Skin epidermis (tissue), 12 donors: ENCODE data around the gene NAV2.

ENCODE experiments used
- H3K27ac ChIP-seq, 21 experiments: fragments of 200-600 bp; sonication (generic) in 11 of 21; one replicate each; pipeline ENCODE4 v1.5.0; 2020; ENCODE audit warnings: mild to moderate bottlenecking in 3 of 21, inconsistent platforms in 2 of 21, moderate library complexity in 2 of 21
- H3K4me3 ChIP-seq, 7 experiments: fragments of 200-600 bp; sonication (generic) in 2 of 7; one replicate each; pipeline ENCODE4 v1.5.0; 2020; ENCODE audit warnings: inconsistent platforms in 2 of 7, mild to moderate bottlenecking in 2 of 7, moderate library complexity in 1 of 7

The NAV2 gene

DNA sequence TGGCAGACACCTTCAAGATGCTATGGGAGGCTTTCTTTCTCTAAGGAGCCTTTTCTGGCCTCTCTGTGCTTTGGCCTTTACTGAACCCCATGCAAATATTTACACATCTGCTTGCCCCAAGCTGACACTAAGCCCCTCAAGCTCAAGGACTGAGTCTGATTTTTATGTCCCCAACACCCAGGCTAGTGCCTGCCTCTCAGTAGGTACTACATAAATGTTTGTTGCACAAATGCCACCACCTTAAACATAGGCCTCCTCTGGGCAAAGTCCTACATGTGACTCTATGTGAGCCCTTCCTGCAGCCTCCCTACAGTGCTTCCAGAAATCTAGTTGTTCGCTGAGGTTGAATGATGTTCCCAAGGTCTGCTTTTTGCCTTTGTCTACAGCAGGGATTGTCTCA lies 260.0 kb downstream of the NAV2 start:
- no peak overlapping the region for H3K27ac ChIP-seq
- no peak overlapping the region for H3K4me3 ChIP-seq

DNA sequence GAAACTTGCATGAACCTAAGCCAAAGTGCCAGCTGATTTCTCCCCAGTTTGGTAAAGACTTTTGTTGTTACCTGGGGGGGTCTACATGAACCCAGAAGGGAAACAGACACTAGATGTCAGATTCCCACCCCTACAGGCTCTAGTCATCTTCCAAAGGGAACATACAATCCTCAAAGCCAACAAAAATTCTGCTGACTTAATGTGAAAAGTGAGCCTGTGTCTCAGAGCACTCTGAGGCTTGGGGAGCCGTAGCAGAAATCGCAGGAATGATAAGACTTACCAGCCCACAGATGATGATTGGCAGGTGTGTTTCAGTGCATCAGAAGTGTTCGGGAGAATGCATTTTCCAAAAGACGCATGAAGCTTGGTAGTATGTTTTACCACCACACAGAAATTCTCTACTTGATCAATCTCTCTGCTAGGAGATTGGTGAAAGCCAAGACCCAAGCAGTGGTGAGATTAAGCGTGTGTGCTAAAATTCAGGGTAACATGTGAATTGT lies 260.5 kb downstream of the NAV2 start:
- H3K27ac ChIP-seq: no peak overlapping the region
- H3K4me3 ChIP-seq: no peak overlapping the region

DNA sequence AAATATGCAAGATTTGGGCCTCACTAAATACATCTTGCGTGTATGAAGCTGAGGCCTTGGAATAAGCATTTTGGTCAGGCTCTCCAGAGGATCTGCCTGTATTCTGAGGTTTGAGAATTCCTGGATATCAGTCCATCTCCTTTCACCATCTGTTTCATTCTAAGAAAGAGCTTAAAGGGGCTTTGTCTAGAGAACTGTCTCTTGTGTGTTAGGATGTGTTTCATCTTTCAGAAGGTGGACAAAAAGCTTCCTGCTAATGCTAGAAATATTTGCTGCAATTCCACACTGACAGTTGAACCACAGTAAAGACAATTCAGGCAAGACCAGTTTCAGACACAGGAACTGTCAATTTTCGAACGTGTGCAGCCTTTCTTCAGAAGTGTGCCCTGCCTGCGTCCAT lies 262.2 kb downstream of the NAV2 start:
- Histone ChIP-seq H3K27ac (no peak overlapping the region), H3K4me3 (no peak overlapping the region)

DNA sequence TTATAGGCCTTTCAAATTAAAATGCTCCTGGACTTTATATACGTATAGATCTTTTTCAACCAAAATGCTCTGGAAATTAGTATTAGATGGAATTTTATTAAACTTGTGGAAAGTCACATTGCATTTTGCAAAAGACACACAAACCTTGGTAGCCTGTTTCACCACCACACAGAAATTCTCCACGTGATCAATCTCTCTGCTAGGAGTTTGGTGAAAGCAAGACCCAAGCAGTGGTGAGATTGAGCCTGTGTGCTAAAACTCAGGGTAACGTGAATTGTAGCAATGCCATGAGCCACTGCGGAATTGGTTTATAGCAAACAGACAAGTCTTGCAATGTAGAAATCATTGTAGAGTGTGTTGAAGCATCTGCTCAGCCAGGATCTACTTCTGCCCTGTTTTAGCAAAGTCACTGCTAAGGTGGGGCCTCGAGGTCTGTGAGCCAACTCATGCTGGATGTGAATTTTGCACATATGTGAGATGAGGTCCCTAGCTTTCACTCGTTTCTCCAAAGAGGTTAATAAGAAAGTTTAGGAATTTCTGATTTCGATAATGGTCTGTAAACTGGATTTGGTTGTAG lies 262.9 kb downstream of the NAV2 start:
- H3K4me3 ChIP-seq: no peak overlapping the region
- H3K27ac ChIP-seq: no peak overlapping the region

DNA sequence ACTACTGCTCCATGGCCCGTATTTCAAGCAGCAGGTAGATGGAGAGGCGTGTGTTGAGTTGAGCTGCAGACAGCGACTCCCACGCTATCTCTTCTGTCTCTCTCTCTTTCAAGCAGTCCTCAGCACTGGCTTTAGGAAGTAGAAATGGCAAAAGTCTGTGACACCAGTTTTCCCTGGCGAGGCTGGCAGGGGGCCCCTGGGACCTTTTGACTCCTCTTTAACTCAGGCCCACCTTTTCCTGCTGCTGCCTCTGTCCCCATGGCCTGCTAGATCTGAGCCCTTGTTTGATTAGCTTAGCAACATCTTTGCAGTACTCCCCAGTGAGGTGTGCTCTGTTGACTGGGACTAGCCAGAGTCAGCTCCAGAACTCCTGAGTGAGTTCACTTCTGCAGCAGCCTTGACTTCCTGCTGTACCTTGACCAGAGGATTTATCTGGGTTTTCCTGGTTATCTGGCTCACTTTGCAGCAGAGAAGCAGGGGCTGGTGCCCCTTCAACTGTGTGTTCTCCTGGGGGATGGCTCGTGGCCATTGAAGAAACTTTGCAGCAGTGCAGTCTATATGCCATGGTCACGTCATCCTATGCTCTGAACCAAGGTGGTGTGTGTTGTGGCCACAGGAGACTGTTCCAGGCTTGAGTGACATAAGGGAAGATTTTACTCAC lies 263.8 kb downstream of the NAV2 start:
- H3K4me3 ChIP-seq: no peak overlapping the region
- H3K27ac ChIP-seq: no peak overlapping the region

DNA sequence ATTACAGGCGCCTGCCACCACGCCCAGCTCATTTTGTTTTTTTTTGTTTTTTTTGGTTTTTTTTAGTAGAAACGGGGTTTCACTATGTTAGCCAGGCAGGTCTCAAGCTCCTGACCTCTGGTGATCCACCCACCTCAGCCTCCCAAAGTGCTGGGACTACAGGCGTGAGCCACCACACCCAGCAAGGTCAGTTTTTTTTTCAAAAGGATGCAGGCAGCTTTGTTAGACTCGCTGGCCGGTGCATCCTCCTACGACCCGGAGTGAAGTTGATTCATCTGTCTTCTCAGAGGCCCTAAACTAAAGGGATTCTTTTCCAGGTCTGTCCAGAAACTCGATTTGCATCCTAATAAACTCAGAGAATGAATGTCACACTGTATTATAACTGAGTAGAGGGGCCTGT lies 265.3 kb downstream of the NAV2 start:
- H3K4me3 ChIP-seq: no peak overlapping the region
- no peak overlapping the region for H3K27ac ChIP-seq

DNA sequence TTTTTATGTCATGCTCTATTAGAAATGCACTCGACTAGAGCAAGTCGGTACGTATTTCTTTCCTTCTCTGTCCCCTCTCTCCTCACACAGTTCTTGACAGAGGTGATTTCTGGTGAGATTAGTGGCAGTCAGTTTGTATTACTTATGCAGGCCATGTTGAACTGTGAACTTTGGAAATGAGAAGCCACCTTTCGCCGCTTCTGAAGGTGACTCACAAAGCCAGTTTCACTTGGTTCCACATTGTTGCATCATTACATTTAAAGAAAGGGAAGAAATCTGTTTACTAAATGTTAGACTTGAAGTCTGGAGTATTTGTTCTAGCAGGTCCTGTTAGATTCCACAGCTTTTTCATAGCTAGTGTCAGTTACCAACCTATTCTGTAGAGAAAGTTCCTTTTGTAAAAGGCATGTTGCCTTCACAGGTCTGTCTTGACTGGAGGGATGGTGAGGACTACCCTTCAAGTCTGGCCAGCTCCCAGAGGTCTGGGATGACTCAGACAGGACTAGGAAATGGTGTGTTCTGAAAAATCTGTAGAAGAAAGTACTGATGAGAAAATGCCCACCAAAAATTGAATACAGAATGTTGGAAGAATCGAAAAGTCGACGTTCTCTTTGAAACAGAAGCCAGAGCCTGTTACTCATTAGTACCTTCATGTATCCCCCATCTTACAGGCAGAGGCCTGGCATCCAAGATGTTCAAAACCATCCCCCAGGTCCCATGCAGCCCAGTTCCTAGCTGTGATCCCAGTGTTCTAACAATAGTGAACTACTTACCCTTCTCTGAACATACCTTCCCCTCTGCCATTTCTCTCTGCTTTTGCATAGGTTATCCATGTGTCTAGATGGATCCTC lies 266.3 kb downstream of the NAV2 start:
- peak overlapping the region in 1 of 21 experiments; percentile 33 for H3K27ac ChIP-seq
- no peak overlapping the region for H3K4me3 ChIP-seq

DNA sequence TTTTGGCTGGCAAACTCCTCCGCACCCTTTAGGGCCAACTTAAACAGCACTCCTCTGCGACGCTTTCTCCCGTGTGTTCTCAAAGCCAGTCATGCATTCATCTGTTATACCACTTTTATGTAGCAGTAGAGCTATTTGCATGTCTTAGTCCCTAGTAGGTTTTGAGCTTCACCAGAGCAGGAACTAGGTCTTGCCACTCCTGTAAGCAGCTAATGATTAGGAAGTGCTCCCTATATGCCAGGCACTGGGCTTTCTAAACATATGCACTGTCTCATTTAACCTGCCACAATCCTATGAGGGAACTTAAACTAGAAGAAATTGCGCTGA lies 266.8 kb downstream of the NAV2 start:
- Histone ChIP-seq H3K4me3 (no peak overlapping the region), H3K27ac (peak overlapping the region in 1 of 21 experiments; percentile 33)

DNA sequence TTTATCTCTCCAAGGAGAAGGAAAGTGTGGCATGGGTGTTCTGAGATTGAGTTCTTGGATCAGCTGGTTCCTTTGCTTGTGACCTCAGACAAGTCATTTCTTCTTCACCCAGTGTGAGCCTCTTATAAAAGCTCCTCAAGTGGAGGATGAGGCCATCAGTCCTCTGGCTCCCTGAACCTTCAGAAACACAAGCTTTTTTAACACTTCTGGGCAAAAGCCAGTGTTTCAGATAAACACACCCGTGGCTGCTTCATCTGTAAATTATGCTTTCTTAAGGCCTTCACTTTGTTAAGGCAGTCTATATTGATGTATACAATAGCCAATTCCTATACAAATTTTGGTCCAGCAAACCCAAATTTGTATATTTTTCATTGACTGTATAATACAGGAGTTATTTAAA lies 267.8 kb downstream of the NAV2 start:
- H3K27ac ChIP-seq: peak overlapping the region in 1 of 21 experiments; percentile 24
- H3K4me3 ChIP-seq: no peak overlapping the region

DNA sequence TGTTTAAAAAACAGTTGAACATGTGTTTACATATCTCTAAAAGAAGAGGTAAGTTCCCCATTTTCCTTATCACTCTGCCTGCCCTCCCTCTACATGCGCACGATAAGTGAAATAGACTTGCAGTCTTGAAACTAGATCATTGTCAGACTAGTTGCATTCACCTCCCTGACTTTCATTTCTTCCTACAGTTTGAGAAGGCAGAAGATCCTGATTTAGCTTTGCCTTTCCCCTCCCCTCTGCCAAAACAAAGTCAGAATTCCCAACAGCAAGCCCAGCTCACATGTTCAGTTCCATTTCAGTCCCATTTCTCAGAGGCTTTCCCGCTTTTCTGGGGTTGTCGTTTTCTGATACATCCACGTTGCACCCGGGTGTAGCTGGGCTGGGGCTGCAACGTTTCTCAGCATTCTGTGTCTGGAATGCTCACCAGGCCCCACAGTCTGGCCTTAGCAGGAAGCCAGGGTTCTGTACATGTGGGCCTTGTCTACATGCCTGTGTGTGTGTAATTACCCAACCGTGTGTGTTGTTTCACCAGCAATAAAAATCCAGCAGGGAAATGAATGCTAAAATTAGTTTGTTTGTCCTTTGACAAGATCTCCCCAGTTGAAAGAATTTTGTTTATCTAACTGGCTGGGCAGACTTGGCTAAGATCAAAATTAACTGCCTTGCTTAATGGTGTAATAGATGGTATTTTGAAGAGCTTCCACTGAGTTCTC lies 268.5 kb downstream of the NAV2 start:
- peak overlapping the region in 3 of 21 experiments; percentile 18 to 30 (median 24) for H3K27ac ChIP-seq
- H3K4me3 ChIP-seq: no peak overlapping the region

DNA sequence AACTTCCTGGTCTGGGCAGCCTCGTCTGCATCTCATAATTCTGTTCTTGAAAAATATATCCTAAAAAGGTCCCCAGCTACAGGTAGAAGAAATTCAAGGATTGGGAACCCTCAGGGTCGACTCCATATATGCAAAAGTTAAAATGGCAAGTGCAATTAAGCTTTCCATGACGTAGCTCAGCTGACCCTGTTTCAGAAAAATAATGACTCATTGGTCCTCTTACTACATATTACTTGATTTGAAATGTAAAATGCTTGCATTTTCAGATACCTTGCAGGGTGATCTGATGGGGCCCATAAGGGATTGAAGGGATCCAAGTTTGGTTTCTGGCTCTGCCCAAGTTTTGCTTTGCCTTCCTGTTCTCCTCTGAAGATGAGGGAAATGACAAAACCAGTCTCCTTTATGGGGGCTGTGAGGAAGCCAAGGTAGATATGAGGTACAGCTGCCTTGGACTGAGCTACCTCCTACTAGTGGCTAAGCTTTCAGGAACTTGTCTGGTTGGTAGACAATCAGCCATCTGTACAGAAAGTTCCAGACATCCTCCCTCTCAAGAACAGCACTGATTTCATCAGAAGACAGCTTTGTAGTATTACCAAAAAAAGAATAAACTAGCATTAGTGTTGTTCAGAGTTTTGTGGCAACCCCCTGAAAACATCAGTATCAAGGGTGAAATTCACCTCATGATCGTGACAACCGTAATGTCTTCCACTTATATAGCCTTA lies 270.3 kb downstream of the NAV2 start:
- H3K4me3 ChIP-seq: no peak overlapping the region
- H3K27ac ChIP-seq: no peak overlapping the region

DNA sequence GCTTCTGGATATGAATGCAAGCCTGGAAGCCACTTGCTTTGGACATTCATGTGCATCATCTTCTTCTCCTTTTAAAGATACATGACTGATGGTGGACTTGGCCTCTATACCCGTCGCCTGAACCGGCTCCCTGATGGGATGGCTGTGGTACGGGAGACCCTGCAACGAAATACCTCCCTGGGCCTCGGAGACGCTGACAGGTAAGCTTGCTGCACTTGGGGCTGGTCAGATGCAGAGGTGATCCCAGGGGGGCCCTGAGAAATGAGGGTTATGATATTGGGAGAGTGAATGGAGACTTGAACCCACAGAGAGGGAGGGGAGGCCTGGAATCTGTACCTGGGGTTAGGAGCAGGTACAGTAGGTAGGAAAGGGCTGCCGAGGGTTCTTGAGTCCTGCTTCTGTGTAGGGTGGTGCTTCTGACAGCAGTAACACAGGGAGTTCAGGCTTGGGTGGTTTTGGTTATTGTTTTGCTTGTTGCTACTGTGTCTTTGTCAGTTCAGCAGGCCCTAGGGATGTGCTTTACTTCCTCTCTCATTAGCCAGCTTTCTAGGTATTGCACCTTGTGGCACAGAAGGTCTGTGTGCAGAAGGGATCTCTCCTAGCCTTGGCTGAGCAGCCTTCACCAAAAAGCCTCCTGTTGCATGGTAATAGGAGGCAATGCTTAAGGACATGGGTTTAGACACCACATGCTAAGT lies 271.6 kb downstream of the NAV2 start:
- H3K27ac ChIP-seq: no peak overlapping the region

DNA sequence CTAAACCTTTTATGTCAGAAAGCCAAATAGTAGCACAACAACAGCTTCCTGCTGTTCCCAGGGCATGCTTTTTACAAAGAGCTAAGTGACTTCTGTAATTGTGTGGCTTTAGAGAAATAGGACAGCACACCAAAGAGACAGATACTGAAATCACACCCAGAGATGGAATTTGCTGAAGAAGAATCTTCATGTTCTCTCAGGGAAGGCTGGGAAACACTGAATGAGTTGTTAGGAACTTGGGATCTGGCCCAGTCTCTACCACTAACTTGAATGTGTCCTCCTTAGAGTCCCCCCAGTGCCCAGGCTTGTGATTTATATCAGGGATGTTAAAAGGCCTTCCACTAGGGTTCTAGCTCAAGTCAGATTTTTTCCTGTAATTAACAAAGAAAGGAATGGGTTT lies 272.5 kb downstream of the NAV2 start:
- Histone ChIP-seq H3K4me3 (no peak overlapping the region), H3K27ac (no peak overlapping the region)

More for the DNA sequence above, 271.6 kb downstream of the NAV2 start:
- H3K4me3 ChIP-seq: no peak overlapping the region

DNA sequence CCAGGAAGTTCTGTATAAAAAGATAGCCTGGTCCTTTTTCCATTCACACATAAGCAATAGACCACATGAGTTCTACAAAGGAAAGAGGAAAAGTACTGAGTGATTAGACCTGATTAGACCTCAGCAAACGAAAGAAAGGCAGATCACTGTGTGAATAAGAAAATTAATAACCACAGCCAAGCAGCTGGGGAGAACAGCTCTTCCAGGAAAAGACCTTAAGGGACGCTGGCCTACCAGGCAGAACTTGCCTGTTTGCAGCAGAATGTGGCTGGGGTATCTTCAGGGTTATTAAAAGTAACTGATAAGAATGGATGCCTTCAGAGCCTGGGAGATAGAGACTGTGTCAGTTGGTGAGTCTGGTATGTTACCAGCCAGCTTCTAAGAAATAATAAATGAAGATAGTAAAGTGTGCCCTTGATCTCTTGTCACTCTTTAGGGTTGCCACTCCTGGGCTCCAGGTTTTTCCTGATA lies 274.7 kb downstream of the NAV2 start:
- no peak overlapping the region for H3K4me3 ChIP-seq
- H3K27ac ChIP-seq: no peak overlapping the region

DNA sequence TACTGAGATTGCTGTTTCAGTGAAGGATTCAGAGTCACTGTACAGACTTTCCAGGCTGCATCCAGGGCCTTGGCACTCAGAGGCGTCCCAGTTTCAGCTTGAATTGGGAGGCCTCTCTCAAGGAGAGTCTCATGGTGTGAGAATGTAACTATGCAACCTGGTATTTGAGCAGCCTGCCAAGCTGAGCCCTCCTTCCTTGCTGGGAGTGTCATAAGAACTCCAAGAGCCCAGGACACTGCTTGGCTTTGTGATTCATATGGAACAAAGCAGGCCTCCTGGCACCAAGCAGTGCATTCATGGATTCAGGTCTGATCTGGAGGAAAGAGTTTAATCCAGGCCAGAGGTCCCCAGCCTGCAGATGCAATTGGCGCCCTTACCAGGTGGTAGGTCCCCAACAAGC lies 276.0 kb downstream of the NAV2 start:
- Histone ChIP-seq H3K4me3 (no peak overlapping the region), H3K27ac (no peak overlapping the region)

DNA sequence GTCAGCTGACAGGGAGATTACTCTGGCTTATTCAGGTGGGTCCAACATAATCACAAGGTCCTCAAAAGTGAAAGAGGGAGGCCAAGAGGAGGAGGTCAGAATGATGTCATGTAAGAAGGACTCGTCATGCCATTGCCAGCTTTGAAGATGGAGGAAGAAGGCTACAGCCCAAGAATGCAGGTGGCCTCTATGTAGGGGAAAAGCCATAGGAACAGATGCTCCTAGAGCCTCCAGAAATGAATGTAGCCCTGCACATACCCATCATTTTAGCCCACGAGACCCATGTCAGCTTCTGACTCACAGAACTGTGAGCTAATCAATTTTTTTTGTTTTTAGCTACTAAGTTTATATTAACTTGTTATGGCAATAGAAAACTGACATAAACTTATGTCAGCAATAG lies 276.6 kb downstream of the NAV2 start:
- Histone ChIP-seq H3K4me3 (no peak overlapping the region), H3K27ac (peak overlapping the region in 2 of 21 experiments; percentile 26 to 34)

DNA sequence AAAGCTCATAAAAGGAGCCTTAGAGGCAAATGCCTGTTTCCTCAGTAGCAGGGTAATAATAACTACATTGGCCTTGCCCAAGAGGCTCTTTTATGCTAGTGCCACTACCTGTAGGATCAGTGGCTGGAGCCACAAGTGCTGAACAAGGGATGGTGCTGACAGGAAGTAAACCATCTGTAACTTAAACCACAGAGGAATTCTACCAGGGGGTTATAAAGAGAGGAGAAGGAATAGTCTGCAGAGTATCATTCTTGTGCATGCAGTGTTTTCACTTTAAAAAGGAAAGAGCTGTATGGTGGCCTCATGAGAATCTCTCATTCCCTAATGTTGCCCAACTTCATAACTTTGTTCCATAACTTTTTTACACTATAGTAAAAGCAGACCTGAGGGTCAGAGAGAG lies 279.5 kb downstream of the NAV2 start:
- Histone ChIP-seq H3K27ac (no peak overlapping the region), H3K4me3 (no peak overlapping the region)

DNA sequence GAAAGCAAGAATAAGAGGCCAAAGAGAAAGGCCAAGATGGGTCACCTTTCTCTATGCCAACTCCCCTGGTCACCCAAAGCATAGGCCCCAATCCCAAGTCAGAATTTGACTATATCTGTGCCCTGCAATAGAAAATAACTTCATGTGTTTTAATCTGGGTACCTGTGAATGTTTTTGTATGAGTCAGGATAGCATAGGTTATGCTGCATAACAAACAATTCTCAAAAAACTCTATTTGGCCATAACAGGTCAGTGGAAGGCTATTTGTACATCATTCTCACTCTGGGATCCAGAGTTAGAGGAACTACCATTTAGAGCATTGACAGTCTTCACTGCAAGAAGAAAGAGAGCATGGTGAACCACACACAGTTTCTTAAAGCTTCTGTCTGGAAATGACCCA lies 280.4 kb downstream of the NAV2 start:
- Histone ChIP-seq H3K27ac (no peak overlapping the region), H3K4me3 (no peak overlapping the region)

DNA sequence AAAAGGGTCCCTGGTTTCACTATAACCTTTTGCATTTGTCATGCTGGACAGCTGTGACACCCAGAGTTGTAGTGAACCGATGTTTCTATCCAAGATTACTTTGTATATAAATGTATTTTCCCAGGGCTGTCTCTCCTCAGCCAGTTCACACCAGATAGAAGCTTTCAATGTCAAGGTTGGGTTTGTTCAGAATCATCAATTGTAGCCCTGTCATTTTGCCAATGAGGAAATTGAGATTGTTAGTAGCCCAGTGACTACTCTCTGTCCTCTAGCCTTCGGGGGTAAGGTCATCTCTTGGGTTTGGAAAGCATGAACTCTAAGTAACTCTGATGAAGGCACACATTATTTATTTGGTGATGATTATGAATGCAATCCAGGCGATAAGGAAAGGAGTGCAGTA lies 282.0 kb downstream of the NAV2 start:
- H3K4me3 ChIP-seq: no peak overlapping the region
- H3K27ac ChIP-seq: no peak overlapping the region
